ENCODE results near the gene GNPTAB.

The GNPTAB gene

GRCh38 chr12:101727098-101727497 is 103.7 kb downstream of the GNPTAB start:
- DNase-seq: no peak

GRCh38 chr12:101722392-101722791 is 108.4 kb downstream of the GNPTAB start:
- no peak for DNase-seq

- no peak for DNase-seq
Measured at GRCh38 chr12:101720118-101720517, 110.6 kb downstream of the GNPTAB start.

- no peak for DNase-seq
Measured at GRCh38 chr12:101719566-101719965, 111.2 kb downstream of the GNPTAB start.

- no peak for DNase-seq
Measured at GRCh38 chr12:101714877-101715444, 115.8 kb downstream of the GNPTAB start.

- DNase-seq: no peak
Measured at GRCh38 chr12:101713930-101714329, 116.8 kb downstream of the GNPTAB start.

- DNase-seq: no peak
Measured at GRCh38 chr12:101713059-101713682, 117.6 kb downstream of the GNPTAB start.

- DNase-seq: no peak
Measured at GRCh38 chr12:101710288-101710687, 120.5 kb downstream of the GNPTAB start.

- DNase-seq: peak; percentile 65
Measured at GRCh38 chr12:101707131-101707782, 123.5 kb downstream of the GNPTAB start.

- no peak for DNase-seq
Measured at GRCh38 chr12:101706403-101706802, 124.4 kb downstream of the GNPTAB start.

- no peak for DNase-seq
Measured at GRCh38 chr12:101703487-101703886, 127.3 kb downstream of the GNPTAB start.

- DNase-seq: no peak
Measured at GRCh38 chr12:101700299-101700820, 130.4 kb downstream of the GNPTAB start.

GRCh38 chr12:101698800-101699347 is 131.9 kb downstream of the GNPTAB start:
- DNase-seq: no peak

- DNase-seq: peak; percentile 87
Measured at GRCh38 chr12:101697930-101698799, 132.6 kb downstream of the GNPTAB start.

- peak; percentile 96 for DNase-seq
Measured at GRCh38 chr12:101697197-101697929, 133.4 kb downstream of the GNPTAB start, which contains the start of gene CHPT1. CHPT1 (plus strand) TSS chr12:101697640; CDS start chr12:101697862, 222 bp downstream.

- peak; percentile 95 for DNase-seq
Measured at GRCh38 chr12:101696251-101697196, 134.2 kb downstream of the GNPTAB start.

- DNase-seq: no peak
Measured at GRCh38 chr12:101695706-101696105, 135.1 kb downstream of the GNPTAB start.
